NT2/D1 (cell line): ENCODE results near the gene WNT5B.
A peak's percentile ranks its signal among the peaks of the same experiment; 100 is the strongest.

ENCODE experiments used
- DNase-seq: peaks from one replicate; pipeline ENCODE4 v3.0.0-alpha.2; 2011; ENCODE audit warnings: low read depth, low spot score
- H3K27me3 ChIP-seq: 2 replicates; pipeline ENCODE4 v1.6.0; 2011; ENCODE audit warnings: mild to moderate bottlenecking; ENCODE audit not compliant: insufficient read length, insufficient read depth
- H3K36me3 ChIP-seq: 2 replicates; pipeline ENCODE4 v1.6.1; 2011; ENCODE audit warnings: mild to moderate bottlenecking, low read length, mixed read lengths; ENCODE audit not compliant: insufficient read depth, insufficient read length
- H3K4me1 ChIP-seq: 2 replicates; pipeline ENCODE4 v1.5.1; 2011; ENCODE audit not compliant: insufficient read depth, insufficient read length
- H3K4me3 ChIP-seq: 2 replicates; pipeline ENCODE4 v1.5.1; 2011; ENCODE audit warnings: low read depth; ENCODE audit not compliant: insufficient read length
- H3K9ac ChIP-seq: 2 replicates; pipeline ENCODE4 v1.6.0; 2011; ENCODE audit warnings: low read depth; ENCODE audit not compliant: insufficient read length
- H3K9me3 ChIP-seq: 2 replicates; pipeline ENCODE4 v1.5.1; 2011; ENCODE audit warnings: mild to moderate bottlenecking, low read length; ENCODE audit not compliant: insufficient read depth
- SUZ12 ChIP-seq: IDR thresholded peaks from 2 replicates; pipeline ENCODE4 v1.6.1; 2011; ENCODE audit not compliant: insufficient read length, insufficient read depth; ENCODE audit errors: extremely low read depth
- YY1 ChIP-seq: IDR thresholded peaks from 2 replicates; pipeline ENCODE4 v1.6.1; 2011; ENCODE audit not compliant: insufficient read length, insufficient read depth
- ZNF274 ChIP-seq: IDR thresholded peaks from 2 replicates; pipeline ENCODE4 v1.6.1; 2011; ENCODE audit warnings: mild to moderate bottlenecking, low read depth, low read length

Gene WNT5B

GRCh38 chr12:1584326-1584725 lies 44.7 kb upstream of the WNT5B start:
- TF ChIP-seq SUZ12 (no peak), ZNF274 (no peak), YY1 (no peak)
- no peaks in the 10 kb centered on the region for H3K9me3 ChIP-seq
- no peak overlapping the region for H3K9ac ChIP-seq
- H3K4me3 ChIP-seq = no peak overlapping the region
- no peaks in the 10 kb centered on the region for H3K4me1 ChIP-seq
- H3K36me3 ChIP-seq = peaks cover 2% of the 10 kb centered on the region
- no peaks in the 10 kb centered on the region for H3K27me3 ChIP-seq
- no peak for DNase-seq

- H3K4me3 ChIP-seq = no peak overlapping the region
- DNase-seq = peak; percentile 90
- peaks cover 10% of the 10 kb centered on the region for H3K36me3 ChIP-seq
- H3K9me3 ChIP-seq = no peaks in the 10 kb centered on the region
- H3K9ac ChIP-seq = no peak overlapping the region
- no peaks in the 10 kb centered on the region for H3K27me3 ChIP-seq
- TF ChIP-seq SUZ12 = no peak
- TF ChIP-seq YY1 = no peak
- TF ChIP-seq ZNF274 = no peak
- H3K4me1 ChIP-seq = peaks cover 10% of the 10 kb centered on the region
Observed at GRCh38 chr12:1587927-1588574, 41.0 kb upstream of the WNT5B start.

GRCh38 chr12:1588575-1588947 lies 40.5 kb upstream of the WNT5B start:
- no peak for TF ChIP-seq ZNF274
- no peak for TF ChIP-seq SUZ12
- TF ChIP-seq YY1 = no peak
- H3K27me3 ChIP-seq = no peaks in the 10 kb centered on the region
- H3K9me3 ChIP-seq = no peaks in the 10 kb centered on the region
- no peak overlapping the region for H3K9ac ChIP-seq
- no peak overlapping the region for H3K4me3 ChIP-seq
- DNase-seq = no peak
- H3K4me1 ChIP-seq = peaks cover 15% of the 10 kb centered on the region
- H3K36me3 ChIP-seq = peaks cover 13% of the 10 kb centered on the region

- Histone ChIP-seq H3K27me3 (no peaks in the 10 kb centered on the region), H3K4me1 (peaks cover 21% of the 10 kb centered on the region), H3K9ac (peak overlapping the region; percentile 58), H3K36me3 (peaks cover 13% of the 10 kb centered on the region), H3K4me3 (peak overlapping the region; percentile 22), H3K9me3 (no peaks in the 10 kb centered on the region)
- DNase-seq = peak; percentile 98
- no peak for TF ChIP-seq YY1
- no peak for TF ChIP-seq ZNF274
- no peak for TF ChIP-seq SUZ12
Observed at GRCh38 chr12:1590221-1590979, 38.6 kb upstream of the WNT5B start.

- peak overlapping the region; percentile 22 for H3K4me3 ChIP-seq
- TF ChIP-seq SUZ12 (peak; percentile 2), YY1 (no peak)
- H3K9me3 ChIP-seq = no peaks in the 10 kb centered on the region
- peaks cover 3% of the 10 kb centered on the region for H3K27me3 ChIP-seq
- peaks cover 21% of the 10 kb centered on the region for H3K4me1 ChIP-seq
- peaks cover 13% of the 10 kb centered on the region for H3K36me3 ChIP-seq
- DNase-seq = no peak
- peak overlapping the region; percentile 44 for H3K9ac ChIP-seq
Observed at GRCh38 chr12:1591034-1591433, 38.0 kb upstream of the WNT5B start.

- H3K9me3 ChIP-seq = no peaks in the 10 kb centered on the region
- H3K27me3 ChIP-seq = peaks cover 8% of the 10 kb centered on the region
- H3K9ac ChIP-seq = peak overlapping the region; percentile 59
- peaks cover 21% of the 10 kb centered on the region for H3K4me1 ChIP-seq
- H3K4me3 ChIP-seq = peak overlapping the region; percentile 29
- no peak for TF ChIP-seq YY1
- DNase-seq = no peak
- peaks cover 13% of the 10 kb centered on the region for H3K36me3 ChIP-seq
Observed at GRCh38 chr12:1591543-1591942, 37.5 kb upstream of the WNT5B start.

- Histone ChIP-seq H3K4me1 (peaks cover 21% of the 10 kb centered on the region), H3K4me3 (peak overlapping the region; percentile 83), H3K9me3 (no peaks in the 10 kb centered on the region), H3K27me3 (peaks cover 12% of the 10 kb centered on the region), H3K36me3 (peaks cover 13% of the 10 kb centered on the region), H3K9ac (peak overlapping the region; percentile 83)
- no peak for DNase-seq
- TF ChIP-seq SUZ12 (no peak), ZNF274 (no peak), YY1 (no peak)
Observed at GRCh38 chr12:1592444-1593173, 36.4 kb upstream of the WNT5B start.
